ENCODE measurements around the gene MAN2A2. TPM values are rescaled to one million over a fixed set of nuclear protein-coding genes. Genes with fewer than 3 reads are reported as not detected.

Gene MAN2A2
- total RNA-seq, 1 experiment from 2014 or later: 64.9 TPM

DNA sequence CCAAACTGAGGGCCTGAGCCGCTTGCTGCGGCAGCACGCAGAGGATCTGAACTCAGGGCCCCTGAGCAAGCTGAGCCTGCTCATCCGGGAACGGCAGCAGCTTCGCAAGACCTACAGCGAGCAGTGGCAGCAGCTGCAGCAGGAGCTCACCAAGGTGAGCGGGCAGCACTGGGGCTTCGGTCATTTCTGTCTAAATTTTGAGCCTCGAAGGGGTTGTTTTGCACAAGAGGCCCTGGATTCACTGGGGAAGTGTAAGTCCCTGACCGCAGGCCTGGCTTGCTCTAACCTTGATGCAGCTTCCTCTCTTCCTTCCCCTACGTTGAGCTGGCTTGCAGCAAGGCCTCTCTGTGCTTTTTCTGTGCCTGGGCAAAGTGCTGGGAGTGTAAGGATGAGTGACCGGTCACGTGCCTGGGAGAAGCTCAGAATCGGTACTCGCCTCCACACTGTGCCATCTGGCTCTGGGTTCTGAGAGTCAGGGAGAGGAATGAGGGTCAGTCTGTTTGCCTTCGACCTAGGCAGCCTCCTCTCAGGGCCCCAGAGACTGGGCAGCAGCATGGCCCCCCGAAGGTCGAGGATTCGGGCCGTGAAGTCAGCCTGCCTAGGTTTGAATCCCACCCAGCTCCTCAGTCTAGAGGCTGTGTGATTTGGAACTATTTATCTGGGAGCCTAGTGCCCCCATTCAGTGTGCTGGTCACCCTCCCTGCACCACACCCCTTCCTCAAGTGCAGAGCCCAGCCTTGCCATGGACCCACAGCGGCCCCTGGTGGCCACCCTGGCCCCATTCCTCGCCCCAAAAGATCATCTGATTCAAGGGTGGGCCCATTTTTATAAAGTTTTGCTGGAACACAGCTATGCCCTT lies 17.4 kb upstream of the MAN2A2 start:
- no peaks in the 10 kb centered on the region; the same call in 1 of the 2 replicates for H3K4me1 ChIP-seq

GRCh38 chr15:90886291-90886614 lies 16.8 kb upstream of the MAN2A2 start:
- no peak overlapping the region for H3K4me3 ChIP-seq (ENCODE audit: low read depth, low read length)
- POLR2A ChIA-PET: no interaction called here
- H3K27me3 ChIP-seq (replicated peaks; ENCODE audit: control insufficient read depth, insufficient read depth, low read length): no peaks in the 10 kb centered on the region
- Mint-ChIP-seq H3K27me3 (ENCODE audit: insufficient read depth, unreplicated experiment) (no peaks in the 10 kb centered on the region), H3K27ac (ENCODE audit: unreplicated experiment) (no peak overlapping the region), H3K9me3 (ENCODE audit: unreplicated experiment) (no peaks in the 10 kb centered on the region), H3K36me3 (ENCODE audit: insufficient read depth, unreplicated experiment) (peaks cover 5% of the 10 kb centered on the region), H3K4me3 (ENCODE audit: unreplicated experiment) (no peak overlapping the region), H3K4me1 (ENCODE audit: low read depth, unreplicated experiment) (no peaks in the 10 kb centered on the region)
- BruUV-seq (replicated peaks): no TSS peak
- intact Hi-C loops (cut with micrococcal nuclease; ENCODE audit: unreplicated experiment): loop anchor here (1.0 to 5.0 kb wide), 3 partner anchors 169 to 594 kb away; partner anchors contain the start of gene BLM
- CTCF ChIA-PET: interaction anchor here (0.6 to 2.4 kb wide), 10 partner anchors 18 to 351 kb away, joined by 3 to 22 read pairs (median 3); partner anchors contain the start of gene FURIN
- no peak for TF ChIP-seq CTCF (IDR thresholded peaks at IDR 0.05; ENCODE audit: insufficient read depth in 1 of 2, low read depth in 1 of 2, low read length in 1 of 2, severe bottlenecking in 1 of 2, unreplicated experiment in 1 of 2)
- no peak for DNase-seq
- no peaks in the 10 kb centered on the region for H3K36me3 ChIP-seq (ENCODE audit: control insufficient read depth, insufficient read depth, low read length)
- no peaks in the 10 kb centered on the region for H3K9me3 ChIP-seq
- no peaks in the 10 kb centered on the region; the same call in 1 of the 2 replicates for H3K4me1 ChIP-seq

More for the DNA sequence above, 17.4 kb upstream of the MAN2A2 start:
- DNase-seq: peak; percentile 66 to 85
- CTCF ChIA-PET: interaction anchor here (0.7 to 2.4 kb wide), 9 partner anchors 17 to 327 kb away, joined by 3 to 22 read pairs (median 3); partner anchors contain the start of gene FURIN
- H3K36me3 Mint-ChIP-seq (ENCODE audit: insufficient read depth, unreplicated experiment): peaks cover 5% of the 10 kb centered on the region
- BruUV-seq (replicated peaks): no TSS peak
- Histone ChIP-seq H3K36me3 (ENCODE audit: control insufficient read depth, insufficient read depth, low read length) (no peaks in the 10 kb centered on the region), H3K4me3 (ENCODE audit: low read depth, low read length) (no peak overlapping the region), H3K27me3 (replicated peaks; ENCODE audit: control insufficient read depth, insufficient read depth, low read length) (no peaks in the 10 kb centered on the region), H3K9me3 (no peaks in the 10 kb centered on the region)
- no peaks in the 10 kb centered on the region for H3K9me3 Mint-ChIP-seq (ENCODE audit: unreplicated experiment)
- TF ChIP-seq CTCF (IDR thresholded peaks at IDR 0.05; ENCODE audit: insufficient read depth in 1 of 2, low read depth in 1 of 2, low read length in 1 of 2, severe bottlenecking in 1 of 2, unreplicated experiment in 1 of 2): peak; percentile 94 to 97
- H3K27ac Mint-ChIP-seq (ENCODE audit: unreplicated experiment): no peak overlapping the region
- no peaks in the 10 kb centered on the region for H3K4me1 Mint-ChIP-seq (ENCODE audit: low read depth, unreplicated experiment)
- no peak overlapping the region for H3K4me3 Mint-ChIP-seq (ENCODE audit: unreplicated experiment)
- no peaks in the 10 kb centered on the region for H3K27me3 Mint-ChIP-seq (ENCODE audit: insufficient read depth, unreplicated experiment)
- intact Hi-C loops (cut with micrococcal nuclease; ENCODE audit: unreplicated experiment): loop anchor here (1.0 to 5.0 kb wide), 3 partner anchors 168 to 593 kb away; partner anchors contain the start of gene BLM
- POLR2A ChIA-PET: interaction anchor here (0.6 kb wide), 1 partner anchor 50 kb away, joined by 5 read pairs; no protein-coding TSS in a partner anchor

DNA sequence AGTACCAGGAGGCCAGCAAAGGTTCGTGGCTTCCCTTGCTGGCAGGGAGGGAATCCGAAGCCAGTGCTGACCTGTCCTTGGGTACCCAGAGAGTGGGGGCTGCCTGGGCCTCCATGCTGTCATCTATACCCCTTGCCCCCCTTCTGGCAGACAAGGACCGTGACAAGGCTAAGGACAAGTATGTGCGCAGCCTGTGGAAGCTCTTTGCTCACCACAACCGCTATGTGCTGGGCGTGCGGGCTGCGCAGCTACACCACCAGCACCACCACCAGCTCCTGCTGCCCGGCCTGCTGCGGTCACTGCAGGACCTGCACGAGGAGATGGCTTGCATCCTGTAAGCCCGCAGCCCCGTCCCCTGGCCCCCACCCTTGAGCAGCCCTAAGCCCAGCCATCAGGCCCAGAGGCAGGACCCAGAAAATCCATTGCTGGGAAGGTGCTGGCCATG lies 16.0 kb upstream of the MAN2A2 start:
- Histone ChIP-seq H3K4me1 (no peaks in the 10 kb centered on the region; the same call in 1 of the 2 replicates), H3K36me3 (ENCODE audit: control insufficient read depth, insufficient read depth, low read length) (no peaks in the 10 kb centered on the region), H3K9me3 (no peaks in the 10 kb centered on the region), H3K4me3 (ENCODE audit: low read depth, low read length) (no peak overlapping the region), H3K27me3 (replicated peaks; ENCODE audit: control insufficient read depth, insufficient read depth, low read length) (no peaks in the 10 kb centered on the region)
- DNase-seq: no peak
- TF ChIP-seq CTCF (IDR thresholded peaks at IDR 0.05; ENCODE audit: insufficient read depth in 1 of 2, low read depth in 1 of 2, low read length in 1 of 2, severe bottlenecking in 1 of 2, unreplicated experiment in 1 of 2): no peak
- Mint-ChIP-seq H3K4me1 (ENCODE audit: low read depth, unreplicated experiment) (no peaks in the 10 kb centered on the region), H3K9me3 (ENCODE audit: unreplicated experiment) (no peaks in the 10 kb centered on the region), H3K4me3 (ENCODE audit: unreplicated experiment) (no peak overlapping the region), H3K27me3 (ENCODE audit: insufficient read depth, unreplicated experiment) (no peaks in the 10 kb centered on the region), H3K27ac (ENCODE audit: unreplicated experiment) (no peak overlapping the region), H3K36me3 (ENCODE audit: insufficient read depth, unreplicated experiment) (no peaks in the 10 kb centered on the region)
- POLR2A ChIA-PET: no interaction called here
- CTCF ChIA-PET: interaction anchor here (0.6 to 2.4 kb wide), 3 partner anchors 90 to 329 kb away, joined by 3 to 22 read pairs (median 3); no protein-coding TSS in a partner anchor
- no TSS peak for BruUV-seq (replicated peaks)
- intact Hi-C loops (cut with micrococcal nuclease; ENCODE audit: unreplicated experiment): loop anchor here (5.0 kb wide), 1 partner anchor 595 kb away; no protein-coding TSS in a partner anchor

All from Caco-2 (cell line).